Left ventricle myocardium inferior (tissue), 1 donor: ENCODE data around the gene NTM. TPM values are rescaled to one million over a fixed set of nuclear protein-coding genes. Genes with fewer than 3 reads are reported as not detected.
"Not testable (repeated sequence)": the region's sequence is repeated elsewhere in the genome, so short reads cannot be mapped to it uniquely, and the experiment has no call there.

Experiments
- DNase-seq: peaks from one replicate; pipeline ENCODE4 v3.0.0-alpha.2; 2020
- H3K27ac ChIP-seq: fragments of 200-600 bp; replicated peaks from 2 replicates; pipeline ENCODE4 v1.8.0; 2021
- H3K27me3 ChIP-seq: fragments of 200-600 bp; 2 replicates; pipeline ENCODE4 v1.8.0; 2021; ENCODE audit warnings: low read depth
- H3K36me3 ChIP-seq: fragments of 200-600 bp; 2 replicates; pipeline ENCODE4 v1.8.0; 2021
- H3K4me1 ChIP-seq: fragments of 200-600 bp; 2 replicates; pipeline ENCODE4 v1.8.0; 2021
- H3K4me3 ChIP-seq: fragments of 200-600 bp; 2 replicates; pipeline ENCODE4 v1.8.0; 2021; ENCODE audit warnings: mild to moderate bottlenecking, moderate library complexity
- H3K9me3 ChIP-seq: fragments of 200-600 bp; replicated peaks from 2 replicates; pipeline ENCODE4 v1.8.0; 2021
- CTCF ChIP-seq: fragments of 200-600 bp; IDR thresholded peaks from 2 replicates; pipeline ENCODE4 v1.8.0; 2021; ENCODE audit warnings: antibody characterized with exemption, mild to moderate bottlenecking, borderline replicate concordance
- intact Hi-C: fragments of 100-400 bp; cut with micrococcal nuclease; formaldehyde crosslinking; loops from one replicate; pipeline ENCODE4 v1.11.0; 2022
- total RNA-seq: library from RNA; stranded (reverse); fragmentation: NEBNext Ultra II Directional; extraction: Animal tissue kit (Norgen Biotek cat#: 25700); gene quantifications from one replicate; pipeline ENCODE4 v1.2.1, GENCODE V29; 2021
- donor health status: DM: no; HTN: yes; CAD: no; lungs with severe emphysema.

NTM gene
- total RNA-seq, 1 donor from 2014 or later: 1.0 TPM

DNA sequence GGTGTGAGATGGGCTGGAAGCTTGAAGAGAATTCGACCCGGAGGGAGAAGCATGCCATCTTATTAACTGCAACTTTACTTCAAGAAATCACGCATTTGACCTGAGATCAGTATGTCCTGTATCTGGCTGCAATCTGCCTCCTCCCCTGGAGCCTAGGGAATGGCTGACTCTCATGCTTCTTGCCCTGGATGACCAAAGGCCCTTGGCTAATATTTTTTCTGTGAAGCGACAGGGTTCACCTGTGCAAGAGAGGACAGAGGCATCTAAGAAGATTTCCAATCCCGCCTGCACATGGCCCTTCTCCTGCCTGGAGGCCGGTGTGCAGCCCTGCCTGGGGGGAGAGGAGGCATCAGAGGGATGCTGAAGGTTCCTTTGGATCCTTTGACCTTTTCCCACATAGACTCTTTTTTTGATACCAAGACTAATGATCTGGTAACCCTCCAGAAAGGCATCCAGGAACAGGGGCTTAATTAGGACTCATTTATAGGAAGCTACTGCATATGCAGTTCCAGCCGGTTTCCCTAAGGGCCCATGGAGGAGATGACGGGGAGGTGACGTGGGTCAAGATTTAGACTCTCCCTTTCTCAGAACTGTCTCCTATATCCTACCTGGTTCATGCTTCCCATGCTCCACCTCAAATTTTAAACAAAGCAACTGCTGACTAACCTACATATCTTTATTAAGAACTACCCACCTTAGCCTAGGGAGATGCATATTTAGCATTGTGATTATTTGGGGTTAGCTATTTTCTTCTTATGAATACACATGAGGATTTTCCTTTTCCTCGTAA, 50.8 kb downstream of the NTM start:
- Histone ChIP-seq H3K27ac (no peak overlapping the region), H3K36me3 (no peaks in the 10 kb centered on the region), H3K27me3 (peaks cover 50% of the 10 kb centered on the region), H3K9me3 (no peaks in the 10 kb centered on the region), H3K4me3 (no peak overlapping the region), H3K4me1 (no peaks in the 10 kb centered on the region)
- DNase-seq: no peak
- intact Hi-C loops: no loop called here
- no peak for TF ChIP-seq CTCF

DNA sequence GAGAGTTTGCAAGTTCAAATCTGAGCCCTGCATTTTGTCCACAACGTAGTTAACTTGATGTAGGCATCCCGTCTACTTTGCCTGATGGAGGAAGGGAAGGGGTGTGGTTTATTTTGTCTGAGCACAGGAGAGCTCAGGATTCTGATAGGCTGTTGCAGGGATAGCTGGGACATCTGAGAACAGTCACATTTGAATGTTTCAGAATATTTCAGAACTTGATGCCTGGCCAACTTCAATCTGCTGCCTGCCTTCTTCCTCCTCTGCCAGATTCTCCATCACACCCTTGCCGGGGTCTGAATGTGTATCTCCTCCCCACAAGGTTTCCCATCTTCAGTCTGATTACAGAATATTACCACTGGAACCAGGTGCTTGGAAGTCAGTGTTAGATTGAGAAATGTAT, 51.6 kb downstream of the NTM start:
- no peak overlapping the region for H3K4me3 ChIP-seq
- H3K9me3 ChIP-seq: no peaks in the 10 kb centered on the region
- no peak for TF ChIP-seq CTCF
- H3K4me1 ChIP-seq: no peaks in the 10 kb centered on the region
- intact Hi-C loops: no loop called here
- H3K27me3 ChIP-seq: peaks cover 47% of the 10 kb centered on the region
- no peak for DNase-seq
- H3K36me3 ChIP-seq: no peaks in the 10 kb centered on the region
- no peak overlapping the region for H3K27ac ChIP-seq

DNA sequence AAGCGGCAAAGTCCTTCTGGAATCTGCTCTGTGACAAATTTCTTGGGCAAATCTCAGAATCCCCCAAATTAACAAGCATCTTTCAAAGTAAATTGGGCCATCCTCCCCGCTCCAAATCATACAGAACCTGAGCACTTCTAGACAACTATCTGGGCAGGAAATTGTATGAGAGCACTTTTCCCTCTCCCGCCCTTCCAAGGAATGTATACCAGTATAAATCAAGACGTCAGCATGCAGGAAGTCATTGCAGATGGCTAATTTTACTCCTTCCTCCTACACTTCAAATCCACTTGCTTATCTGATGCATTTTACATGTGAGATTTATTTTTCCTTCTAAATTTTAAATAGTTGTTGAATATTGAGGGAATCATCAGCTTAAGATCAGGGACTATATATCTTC, 52.1 kb downstream of the NTM start:
- Histone ChIP-seq H3K9me3 (no peaks in the 10 kb centered on the region), H3K4me3 (no peak overlapping the region), H3K4me1 (no peaks in the 10 kb centered on the region), H3K36me3 (no peaks in the 10 kb centered on the region), H3K27ac (no peak overlapping the region), H3K27me3 (peaks cover 46% of the 10 kb centered on the region)
- TF ChIP-seq CTCF: no peak
- DNase-seq: no peak
- intact Hi-C loops: no loop called here

- Histone ChIP-seq H3K4me3 (no peak overlapping the region), H3K9me3 (no peaks in the 10 kb centered on the region), H3K36me3 (no peaks in the 10 kb centered on the region), H3K27me3 (peaks cover 46% of the 10 kb centered on the region), H3K27ac (no peak overlapping the region), H3K4me1 (no peaks in the 10 kb centered on the region)
- no peak for DNase-seq
- no peak for TF ChIP-seq CTCF
- intact Hi-C loops: no loop called here
These were observed 53.3 kb downstream of the NTM start for GRCh38 chr11:131423688-131424087.

DNA sequence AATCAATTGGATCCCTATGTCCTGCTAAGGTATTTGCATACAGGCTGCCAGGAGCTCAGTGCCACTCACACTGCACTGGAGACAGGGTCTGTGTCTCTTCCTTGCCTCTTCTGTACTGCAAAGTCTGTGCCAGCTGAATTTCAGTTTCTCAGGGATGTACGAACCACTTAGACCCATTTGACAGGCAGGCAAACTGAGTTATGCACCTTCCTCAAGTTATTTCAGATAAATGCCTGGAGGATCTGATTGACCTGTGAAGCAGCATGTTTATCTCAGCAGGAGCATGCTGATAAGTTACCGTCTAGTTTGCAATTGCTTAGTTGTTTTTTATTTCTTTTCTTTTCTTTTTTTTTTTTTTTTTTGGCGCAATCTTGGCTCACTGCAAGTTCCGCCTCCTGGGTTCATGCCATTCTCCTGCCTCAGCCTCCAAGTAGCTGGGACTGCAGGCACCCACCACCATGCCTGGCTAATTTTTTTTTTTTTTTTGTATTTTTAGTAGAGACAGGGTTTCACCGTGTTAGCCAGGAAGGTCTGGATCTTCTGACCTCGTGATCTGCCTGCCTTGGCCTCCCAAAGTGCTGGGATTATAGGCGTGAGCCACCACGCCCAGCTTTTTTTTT, 54.0 kb downstream of the NTM start:
- intact Hi-C loops, H3K36me3 ChIP-seq, H3K4me1 ChIP-seq, H3K9me3 ChIP-seq, H3K27ac ChIP-seq, H3K4me3 ChIP-seq, DNase-seq: not testable (repeated sequence)
- H3K27me3 ChIP-seq: peaks cover 46% of the 10 kb centered on the region

DNA sequence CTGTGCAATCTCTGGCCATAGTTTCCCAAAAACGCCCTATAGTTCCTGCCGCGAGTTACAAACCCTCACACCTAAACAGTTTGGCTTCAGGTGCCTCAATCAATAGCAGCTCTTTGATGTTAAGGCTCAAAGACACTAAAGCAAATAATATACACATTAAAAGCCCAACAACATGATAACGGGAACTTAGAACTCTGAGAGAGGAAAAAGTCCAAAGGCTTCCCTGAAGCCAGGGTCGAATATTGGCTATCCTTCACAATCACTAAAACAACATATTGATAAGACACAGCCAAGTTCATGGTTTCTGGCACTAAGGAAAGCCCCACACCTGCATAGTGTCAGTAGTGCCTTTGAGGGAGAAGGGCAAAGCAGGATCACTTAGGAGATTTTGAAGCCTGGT, 54.9 kb downstream of the NTM start:
- no peak overlapping the region for H3K4me3 ChIP-seq
- intact Hi-C loops: no loop called here
- peaks cover 4% of the 10 kb centered on the region for H3K4me1 ChIP-seq
- DNase-seq: no peak
- no peak for TF ChIP-seq CTCF
- H3K27me3 ChIP-seq: peaks cover 41% of the 10 kb centered on the region
- no peaks in the 10 kb centered on the region for H3K9me3 ChIP-seq
- no peaks in the 10 kb centered on the region for H3K36me3 ChIP-seq
- no peak overlapping the region for H3K27ac ChIP-seq
